HG02943 (cell line): ENCODE results near the gene LINGO1.

ENCODE experiments used
- ATAC-seq: cut with Tn5 transposase; IDR thresholded peaks from one replicate; pipeline ENCODE4 v1.9.1; 2021; ENCODE audit warnings: mild to moderate bottlenecking, low read depth, moderate library complexity; ENCODE audit not compliant: unreplicated experiment

LINGO1 gene

GRCh38 chr15:77632534-77633133, at the start of gene LINGO1:
Gene LINGO1, minus strand, starts transcription at chr15:77632912. Its CDS starts 597 bp downstream, at chr15:77632315.
- ATAC-seq: no peak

GRCh38 chr15:77681362-77681761, 48.6 kb upstream of the LINGO1 start:
- no peak for ATAC-seq

- no peak for ATAC-seq
Measured at GRCh38 chr15:77676569-77677375, 44.1 kb upstream of the LINGO1 start.

GRCh38 chr15:77675806-77676415, 43.2 kb upstream of the LINGO1 start:
- ATAC-seq: no peak

- ATAC-seq: no peak
Measured at GRCh38 chr15:77674327-77674726, 41.6 kb upstream of the LINGO1 start.

- no peak for ATAC-seq
Measured at GRCh38 chr15:77673866-77674265, 41.2 kb upstream of the LINGO1 start.

GRCh38 chr15:77672135-77672534, 39.4 kb upstream of the LINGO1 start:
- ATAC-seq: no peak

- ATAC-seq: no peak
Measured at GRCh38 chr15:77671362-77672056, 38.8 kb upstream of the LINGO1 start.

GRCh38 chr15:77670558-77671361, 38.0 kb upstream of the LINGO1 start:
- no peak for ATAC-seq

- ATAC-seq: no peak
Measured at GRCh38 chr15:77669896-77670295, 37.2 kb upstream of the LINGO1 start.

GRCh38 chr15:77667338-77668234, 34.9 kb upstream of the LINGO1 start:
- ATAC-seq: no peak

GRCh38 chr15:77666296-77666660, 33.6 kb upstream of the LINGO1 start:
- no peak for ATAC-seq

- no peak for ATAC-seq
Measured at GRCh38 chr15:77665530-77666295, 33.0 kb upstream of the LINGO1 start.

- ATAC-seq: no peak
Measured at GRCh38 chr15:77664428-77664827, 31.7 kb upstream of the LINGO1 start.

GRCh38 chr15:77663256-77663655, 30.5 kb upstream of the LINGO1 start:
- ATAC-seq: no peak

- no peak for ATAC-seq
Measured at GRCh38 chr15:77659350-77660321, 26.9 kb upstream of the LINGO1 start.

- no peak for ATAC-seq
Measured at GRCh38 chr15:77658304-77658703, 25.6 kb upstream of the LINGO1 start.
